Kidney (tissue), 14 donors: ENCODE data around the gene ZNF341. TPM values are rescaled to one million over a fixed set of nuclear protein-coding genes. Genes with fewer than 3 reads are reported as not detected.

Experiments
- DNase-seq, 5 donors: peaks; one replicate each; pipeline ENCODE4 v3.0.0-alpha.2; 2013 to 2020
- FAIRE-seq: peaks from 2 replicates; lab custom pipeline; 2012; peaks lifted over from hg19 to GRCh38; lab: Jason Lieb, UNC
- H3K27ac ChIP-seq, 2 donors: one replicate each; pipeline ENCODE4 v1.7.0; 2013; ENCODE audit warnings: low read depth in 2 of 2, low read length in 2 of 2, inconsistent platforms in 1 of 2
- H3K27me3 ChIP-seq: one replicate; pipeline ENCODE4 v1.7.1; 2013; ENCODE audit warnings: low read length, inconsistent platforms; ENCODE audit not compliant: control insufficient read depth, insufficient read depth
- H3K36me3 ChIP-seq, 3 donors: one replicate each; pipeline versions ENCODE4 v1.7.0 to v1.7.1; 2013; ENCODE audit warnings: low read length in 3 of 3, control low read depth in 1 of 3, inconsistent platforms in 1 of 3; ENCODE audit not compliant: insufficient read depth in 3 of 3, control insufficient read depth in 2 of 3
- H3K4me1 ChIP-seq, 3 donors: one replicate each; pipeline versions ENCODE4 v1.7.0 to v1.7.1; 2013; ENCODE audit warnings: low read length in 3 of 3, inconsistent platforms in 1 of 3, low read depth in 1 of 3; ENCODE audit not compliant: control insufficient read depth in 2 of 3, insufficient read depth in 2 of 3
- H3K4me3 ChIP-seq, 3 donors: one replicate each; pipeline versions ENCODE4 v1.7.0 to v1.8.1; 2013; ENCODE audit warnings: low read length in 3 of 3, control low read depth in 1 of 3, inconsistent platforms in 1 of 3
- H3K9ac ChIP-seq, 3 donors: one replicate each; pipeline versions ENCODE4 v1.7.0 to v1.7.1; 2013; ENCODE audit warnings: low read length in 3 of 3, control low read depth in 1 of 3, inconsistent platforms in 1 of 3
- H3K9me3 ChIP-seq, 3 donors: one replicate each; pipeline versions ENCODE4 v1.7.0 to v1.7.1; 2013; ENCODE audit warnings: low read length in 3 of 3, control low read depth in 1 of 3, inconsistent platforms in 1 of 3; ENCODE audit not compliant: control insufficient read depth in 2 of 3, insufficient read depth in 1 of 3
- CTCF ChIP-seq: IDR thresholded peaks from 3 replicates; pipeline ENCODE4 v1.5.1; 2012; ENCODE audit warnings: mild to moderate bottlenecking, moderate library complexity, borderline replicate concordance; ENCODE audit not compliant: insufficient read depth; ENCODE audit errors: extremely low read depth
- intact Hi-C: fragments of 100-400 bp; cut with DNase I; formaldehyde crosslinking; loops from one replicate; pipeline ENCODE4 v1.11.1; 2022
- polyA plus RNA-seq: library from polyadenylated mRNA; stranded (reverse); fragments of 350-450 nt; fragmentation: Illumina TruSeq; extraction: RNeasy Lipid Tissue Mini Kit (QIAGEN cat#74804); gene quantifications from one replicate; pipeline ENCODE4 v1.2.3, GENCODE V29; 2014; ENCODE audit warnings: low read depth, low replicate concordance; ENCODE audit not compliant: insufficient read depth
- total RNA-seq: library from RNA; stranded (reverse); fragmentation: NEBNext Ultra II Directional; extraction: Animal tissue kit (Norgen Biotek cat#: 25700); gene quantifications from one replicate; pipeline ENCODE4 v1.2.1, GENCODE V29; 2021
- donor health status: control.
- donor health status: control.
- donor health status: control.
- donor health status: control.
- donor health status: control.
- donor health status: DM: yes; HTN: yes; CAD: no.
- donor health status: Normal renal cell carcinoma (clear cell type).

Gene ZNF341
- total and polyA plus RNA-seq, 2 donors from 2014 or later: 1.5 to 2.6 TPM

GRCh38 chr20:33740189-33740588 is 8.4 kb downstream of the ZNF341 start:
- H3K4me3 ChIP-seq: no peak overlapping the region
- intact Hi-C loops: no loop called here
- no peak for DNase-seq
- H3K9me3 ChIP-seq: peaks cover 0 to 19% (median 0%) of the 10 kb centered on the region in 3 donors
- FAIRE-seq: no peak
- no peak for TF ChIP-seq CTCF
- H3K27me3 ChIP-seq: no peaks in the 10 kb centered on the region
- no peaks in the 10 kb centered on the region for H3K36me3 ChIP-seq
- no peaks in the 10 kb centered on the region for H3K4me1 ChIP-seq
- no peak overlapping the region for H3K27ac ChIP-seq
- no peak overlapping the region for H3K9ac ChIP-seq

DNA sequence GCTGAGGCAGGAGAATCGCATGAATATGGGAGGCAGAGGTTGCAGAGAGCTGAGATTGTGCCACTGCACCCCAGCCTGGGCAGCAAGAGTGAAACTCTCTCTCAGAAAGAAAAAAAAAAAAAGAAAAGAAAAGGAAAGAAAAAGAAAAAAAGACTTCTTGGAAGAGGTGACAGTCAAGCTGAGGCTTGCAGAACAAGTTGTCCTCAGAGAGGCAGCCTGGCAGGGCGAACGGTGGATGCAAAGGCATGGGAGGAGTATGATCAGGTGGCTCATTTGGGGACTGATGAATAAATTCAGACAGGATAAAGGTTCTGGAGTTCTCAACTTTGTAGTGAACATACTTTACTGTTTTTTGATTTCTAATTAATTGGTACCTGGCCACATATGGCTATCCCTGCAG is 12.4 kb downstream of the ZNF341 start:
- Histone ChIP-seq H3K36me3 (peaks cover 0 to 2% (median 0%) of the 10 kb centered on the region in 3 donors), H3K9ac (no peak overlapping the region), H3K4me3 (no peak overlapping the region), H3K27ac (no peak overlapping the region), H3K4me1 (no peaks in the 10 kb centered on the region), H3K27me3 (no peaks in the 10 kb centered on the region), H3K9me3 (no peaks in the 10 kb centered on the region)
- no peak for FAIRE-seq
- DNase-seq: no peak
- no peak for TF ChIP-seq CTCF
- intact Hi-C loops: no loop called here

DNA sequence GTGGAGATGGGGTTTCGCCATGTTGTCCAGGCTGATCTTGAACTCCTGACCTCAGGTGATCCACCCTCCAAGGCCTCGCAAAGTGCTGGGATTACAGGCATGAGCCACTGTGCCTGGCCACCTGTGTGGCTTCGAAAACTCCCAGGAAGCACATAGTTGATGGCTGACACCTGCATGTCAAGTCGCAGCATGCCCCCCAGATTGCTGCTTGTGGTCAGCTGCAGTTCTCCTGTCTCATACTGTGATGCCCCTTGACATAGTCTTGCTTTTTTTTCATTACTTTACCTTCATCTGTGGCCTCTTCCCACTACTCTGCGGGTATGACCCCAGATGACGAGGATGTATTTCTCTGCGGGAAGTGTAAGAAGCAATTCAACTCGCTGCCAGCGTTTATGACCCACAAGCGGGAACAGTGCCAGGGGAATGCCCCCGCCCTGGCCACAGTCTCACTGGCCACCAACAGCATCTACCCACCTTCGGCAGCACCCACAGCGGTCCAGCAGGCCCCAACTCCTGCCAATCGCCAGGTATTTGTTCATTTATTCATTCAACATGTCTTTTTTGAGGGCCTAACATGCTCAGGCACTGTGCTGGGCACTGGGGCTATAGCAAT is 13.1 kb downstream of the ZNF341 start:
- Histone ChIP-seq H3K9ac (no peak overlapping the region), H3K27ac (no peak overlapping the region), H3K27me3 (no peaks in the 10 kb centered on the region), H3K4me1 (no peaks in the 10 kb centered on the region), H3K9me3 (no peaks in the 10 kb centered on the region), H3K4me3 (no peak overlapping the region), H3K36me3 (peaks cover 0 to 2% (median 0%) of the 10 kb centered on the region in 3 donors)
- DNase-seq (no peak), FAIRE-seq (no peak)
- no peak for TF ChIP-seq CTCF
- intact Hi-C loops: no loop called here
